OCI-LY1 (cell line): ENCODE data around the gene UPK3B.
"Not testable (repeated sequence)": the region's sequence is repeated elsewhere in the genome, so short reads cannot be mapped to it uniquely, and the experiment has no call there.

ENCODE experiments used
- H2AFZ ChIP-seq: fragments of 200-600 bp; sonication (generic), shearing (Covaris generic); 2 replicates; pipeline ENCODE4 v1.6.0; 2014; ENCODE audit warnings: antibody characterized with exemption, mild to moderate bottlenecking, low read length
- H3F3A ChIP-seq: fragments of 200-600 bp; sonication (generic), shearing (Covaris generic); 2 replicates; pipeline ENCODE4 v1.6.0; 2014; ENCODE audit warnings: mild to moderate bottlenecking, antibody characterized with exemption, low read length, moderate library complexity; ENCODE audit not compliant: insufficient read depth
- H3K27ac ChIP-seq: fragments of 200-600 bp; sonication (generic); 2 replicates; pipeline ENCODE4 v1.5.1; 2014; ENCODE audit warnings: low read length, mixed run types, mild to moderate bottlenecking, low read depth; ENCODE audit not compliant: poor library complexity, severe bottlenecking
- H3K27me3 ChIP-seq: fragments of 200-600 bp; sonication (generic); 2 replicates; pipeline ENCODE4 v1.6.0; 2014; ENCODE audit warnings: antibody characterized with exemption, mild to moderate bottlenecking, low read length, moderate library complexity; ENCODE audit not compliant: insufficient read depth
- H3K36me3 ChIP-seq: fragments of 200-600 bp; sonication (generic); 2 replicates; pipeline ENCODE4 v1.6.1; 2014; ENCODE audit warnings: mild to moderate bottlenecking, antibody characterized with exemption, low read length, moderate library complexity, mixed read lengths; ENCODE audit not compliant: insufficient read depth
- H3K4me1 ChIP-seq: fragments of 200-600 bp; sonication (generic); 2 replicates; pipeline ENCODE4 v1.5.1; 2014; ENCODE audit warnings: mild to moderate bottlenecking, low read length, moderate library complexity; ENCODE audit not compliant: insufficient read depth, severe bottlenecking
- H3K4me2 ChIP-seq: fragments of 200-600 bp; sonication (generic), shearing (Covaris generic); 2 replicates; pipeline ENCODE4 v1.6.1; 2014; ENCODE audit warnings: low read length
- H3K4me3 ChIP-seq: fragments of 200-600 bp; sonication (generic); 2 replicates; pipeline ENCODE4 v1.5.1; 2014; ENCODE audit warnings: low read length, low read depth, mild to moderate bottlenecking, mixed read lengths; ENCODE audit not compliant: poor library complexity, severe bottlenecking
- H3K79me2 ChIP-seq: fragments of 200-600 bp; shearing (Covaris generic); 2 replicates; pipeline ENCODE4 v1.6.1; 2016; ENCODE audit warnings: mixed run types, low read length, mixed read lengths; ENCODE audit not compliant: insufficient read depth
- H3K9ac ChIP-seq: fragments of 200-600 bp; sonication (generic), shearing (Covaris generic); 2 replicates; pipeline ENCODE4 v1.6.1; 2014; ENCODE audit warnings: mild to moderate bottlenecking, low read length, mixed read lengths
- H3K9me2 ChIP-seq: fragments of 200-600 bp; sonication (generic), shearing (Covaris generic); 2 replicates; pipeline ENCODE4 v1.6.1; 2014; ENCODE audit warnings: low read depth, mild to moderate bottlenecking, low read length, mixed read lengths
- H3K9me3 ChIP-seq: fragments of 200-600 bp; shearing (Covaris generic); 2 replicates; pipeline ENCODE4 v1.6.1; 2014; ENCODE audit warnings: low read length, mixed read lengths
- H4K20me1 ChIP-seq: fragments of 200-600 bp; sonication (generic), shearing (Covaris generic); 2 replicates; pipeline ENCODE4 v1.6.0; 2016; ENCODE audit warnings: mild to moderate bottlenecking, low read length; ENCODE audit not compliant: insufficient read depth
- EZH2 ChIP-seq: fragments of 200-600 bp; sonication (generic), shearing (Covaris generic); IDR thresholded peaks from 2 replicates; pipeline ENCODE4 v1.8.0; 2017; ENCODE audit warnings: borderline replicate concordance, mixed run types, mild to moderate bottlenecking, antibody characterized with exemption, low read length, moderate library complexity, mixed read lengths
- TF ChIP-seq, protein P1 (sequence below): fragments of 200-600 bp; sonication (generic), shearing (Covaris generic); IDR thresholded peaks from 2 replicates; pipeline ENCODE4 v1.5.1; 2017; ENCODE audit warnings: mild to moderate bottlenecking, antibody characterized with exemption, low read length, moderate library complexity, mixed read lengths

UPK3B gene

DNA sequence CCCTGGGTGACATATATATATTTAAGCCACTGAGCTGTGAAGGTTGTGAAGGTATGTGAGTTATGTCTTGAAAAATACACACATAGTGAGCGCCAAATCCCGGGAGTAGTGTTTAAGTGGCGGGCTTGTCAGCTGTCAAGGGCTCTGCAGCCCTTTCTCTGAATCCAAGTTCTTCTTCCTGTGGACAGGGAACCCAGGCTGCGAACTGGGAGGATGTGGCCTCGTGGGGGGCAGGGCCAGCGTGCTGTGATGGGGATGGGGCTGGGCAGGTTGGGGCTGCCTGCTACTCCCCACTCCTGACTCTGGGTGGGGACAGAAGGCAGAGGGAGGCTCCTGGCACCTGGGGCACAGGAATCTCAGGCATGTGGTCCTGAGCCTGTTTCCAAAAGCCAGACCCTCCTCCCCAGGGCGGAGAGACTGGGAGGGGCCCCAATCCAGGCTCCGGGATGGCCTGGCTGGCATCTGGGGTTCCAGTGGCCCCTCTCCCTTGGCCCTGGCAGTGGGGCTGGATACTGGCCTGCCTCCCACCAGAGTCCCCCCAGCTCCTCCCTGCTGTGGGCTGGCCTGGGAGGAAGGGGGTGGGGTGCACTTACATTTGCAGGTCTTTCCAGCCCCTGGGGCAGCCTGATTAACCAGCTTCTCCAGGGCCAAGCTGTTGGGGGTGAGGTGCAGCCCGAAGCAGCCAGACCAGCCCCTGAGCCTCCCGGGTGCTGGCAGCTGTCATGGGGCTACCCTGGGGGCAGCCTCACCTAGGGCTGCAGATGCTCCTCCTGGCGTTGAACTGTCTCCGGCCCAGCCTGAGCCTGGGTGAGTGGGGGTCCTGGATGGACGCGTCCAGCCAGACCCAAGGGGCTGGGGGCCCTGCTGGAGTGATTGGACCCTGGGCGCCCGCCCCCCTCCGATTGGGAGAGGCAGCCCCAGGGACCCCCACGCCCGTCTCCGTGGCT, at the start of gene UPK3B:
Gene UPK3B, plus strand, starts transcription at position 622 of the 947 bp plus-strand sequence. Its CDS starts 101 bp downstream, at position 723.
- Histone ChIP-seq H3K27ac (no peak within 1 kb of the TSS), H3K9me2 (no peaks in the 10 kb centered on the region), H4K20me1 (no peaks in the 10 kb centered on the region), H3K36me3 (peaks cover 3% of the 10 kb centered on the region; the same call in 1 of the 2 replicates), H3K27me3 (0 out of 2 replicates have a peak, but pooled peaks cover 6% of the 10 kb centered on the region), H3K4me3 (no peak within 1 kb of the TSS), H3K9me3 (no peaks in the 10 kb centered on the region), H3F3A (no peaks in the 10 kb centered on the region), H3K9ac (no peak within 1 kb of the TSS), H3K4me1 (no peaks in the 10 kb centered on the region), H2AFZ (no peak within 1 kb of the TSS), H3K79me2 (no peaks in the 10 kb centered on the region), H3K4me2 (no peak within 1 kb of the TSS)
- TF ChIP-seq EZH2 = no peak
- TF ChIP-seq, protein P1, sequence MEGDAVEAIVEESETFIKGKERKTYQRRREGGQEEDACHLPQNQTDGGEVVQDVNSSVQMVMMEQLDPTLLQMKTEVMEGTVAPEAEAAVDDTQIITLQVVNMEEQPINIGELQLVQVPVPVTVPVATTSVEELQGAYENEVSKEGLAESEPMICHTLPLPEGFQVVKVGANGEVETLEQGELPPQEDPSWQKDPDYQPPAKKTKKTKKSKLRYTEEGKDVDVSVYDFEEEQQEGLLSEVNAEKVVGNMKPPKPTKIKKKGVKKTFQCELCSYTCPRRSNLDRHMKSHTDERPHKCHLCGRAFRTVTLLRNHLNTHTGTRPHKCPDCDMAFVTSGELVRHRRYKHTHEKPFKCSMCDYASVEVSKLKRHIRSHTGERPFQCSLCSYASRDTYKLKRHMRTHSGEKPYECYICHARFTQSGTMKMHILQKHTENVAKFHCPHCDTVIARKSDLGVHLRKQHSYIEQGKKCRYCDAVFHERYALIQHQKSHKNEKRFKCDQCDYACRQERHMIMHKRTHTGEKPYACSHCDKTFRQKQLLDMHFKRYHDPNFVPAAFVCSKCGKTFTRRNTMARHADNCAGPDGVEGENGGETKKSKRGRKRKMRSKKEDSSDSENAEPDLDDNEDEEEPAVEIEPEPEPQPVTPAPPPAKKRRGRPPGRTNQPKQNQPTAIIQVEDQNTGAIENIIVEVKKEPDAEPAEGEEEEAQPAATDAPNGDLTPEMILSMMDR = no peak

DNA sequence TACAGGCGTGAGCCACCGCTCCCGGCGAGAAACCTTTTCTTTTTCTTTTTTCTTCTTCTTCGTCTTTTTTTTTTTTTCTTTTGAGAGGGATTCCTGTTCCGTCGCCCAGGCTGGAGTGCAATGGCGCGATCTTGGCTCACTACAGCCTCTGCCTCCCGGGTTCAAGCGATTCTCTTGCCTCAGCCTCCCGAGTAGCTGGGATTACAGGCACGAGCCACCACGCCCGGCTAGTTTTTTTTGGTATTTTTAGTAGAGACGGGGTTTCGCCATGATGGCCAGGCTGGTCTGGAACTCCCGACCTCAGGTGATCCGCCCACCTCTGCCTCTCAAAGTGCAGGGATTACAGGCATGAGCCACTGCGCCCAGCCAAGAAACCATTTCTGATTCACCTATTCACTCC, 49.6 kb upstream of the UPK3B start:
- not testable (repeated sequence) for H3K79me2 ChIP-seq, H3K4me1 ChIP-seq, H3F3A ChIP-seq, H4K20me1 ChIP-seq, H3K9me3 ChIP-seq, H3K36me3 ChIP-seq, H3K27me3 ChIP-seq, H3K4me3 ChIP-seq, H3K4me2 ChIP-seq, H3K9me2 ChIP-seq, H3K9ac ChIP-seq, H3K27ac ChIP-seq, H2AFZ ChIP-seq

DNA sequence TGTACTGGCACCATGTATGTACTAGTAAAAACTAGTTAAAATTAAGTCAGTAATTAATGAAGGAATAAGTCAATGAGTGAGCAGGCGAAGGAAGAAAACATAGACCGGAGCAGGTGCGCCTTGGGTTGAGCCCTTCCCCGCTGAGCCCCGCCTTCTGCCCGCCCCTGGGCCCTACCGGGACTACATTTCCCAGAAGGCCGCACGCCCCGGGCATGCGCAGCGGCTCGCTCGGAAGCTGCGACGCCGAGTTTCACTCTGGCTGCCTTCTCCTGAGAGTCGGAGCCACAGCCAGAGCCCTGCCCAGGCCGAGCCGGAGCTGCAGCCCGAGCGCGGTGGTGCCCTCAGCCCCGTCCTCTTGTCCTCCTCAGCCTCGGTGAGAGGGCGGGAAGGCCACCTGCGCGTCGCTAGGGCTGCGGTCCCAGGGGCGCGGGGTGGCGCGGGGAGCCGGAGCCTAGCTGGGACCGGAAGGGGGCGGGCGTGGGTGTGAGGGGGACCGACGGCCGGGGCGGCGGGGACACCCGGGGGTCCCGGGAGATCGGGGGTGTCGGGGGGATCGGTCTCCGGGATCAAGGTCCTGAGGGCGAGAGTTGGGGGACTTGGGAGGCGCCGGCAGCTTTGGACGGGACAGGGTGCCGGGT, 48.8 kb upstream of the UPK3B start, which contains the start of gene DTX2:
Gene DTX2, plus strand, starts transcription at position 246 of the 638 bp plus-strand sequence. CDS start 18,801 bp downstream, outside the sequence.
- H3K27me3 ChIP-seq, H3K4me1 ChIP-seq, H3K9me3 ChIP-seq, H3K27ac ChIP-seq, H3K9me2 ChIP-seq, H2AFZ ChIP-seq, H3F3A ChIP-seq, H3K36me3 ChIP-seq, H4K20me1 ChIP-seq, H3K4me2 ChIP-seq, H3K79me2 ChIP-seq: not testable (repeated sequence)
- peak within 1 kb of the TSS; percentile 58 for H3K4me3 ChIP-seq
- H3K9ac ChIP-seq = peak within 1 kb of the TSS; percentile 45; the same call in 1 of the 2 replicates

DNA sequence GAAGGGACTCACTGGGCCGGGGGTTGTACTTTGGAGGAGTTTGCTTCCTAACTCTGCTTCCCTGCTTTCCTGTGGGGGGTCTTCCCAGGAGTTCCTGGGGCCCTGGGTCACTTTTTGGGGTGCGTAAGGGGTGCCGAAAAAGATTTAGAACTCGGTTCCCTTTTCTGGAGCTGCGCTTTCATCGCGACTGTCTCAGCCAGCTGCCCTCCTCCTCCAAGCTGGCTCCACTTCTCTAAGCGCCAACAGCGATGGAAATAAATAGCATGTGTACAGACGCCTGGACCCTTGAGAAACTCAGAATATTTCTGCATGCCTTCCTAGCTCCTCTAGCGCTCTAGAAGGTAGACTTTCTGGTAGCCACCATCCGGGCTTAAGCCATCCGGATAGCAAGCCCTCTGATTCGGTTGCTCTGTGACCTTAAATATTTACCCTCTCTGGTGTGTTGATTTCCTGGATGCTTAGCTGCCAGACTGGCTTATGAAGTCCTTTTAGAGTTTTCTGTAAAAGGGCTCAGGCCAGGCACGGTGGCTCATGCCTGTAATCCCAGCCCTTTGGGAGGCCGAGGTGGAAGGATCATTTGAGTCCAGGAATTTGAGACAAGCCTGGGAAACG, 48.0 kb upstream of the UPK3B start:
- H3K9me2 ChIP-seq, H3K36me3 ChIP-seq, H3K4me1 ChIP-seq, H4K20me1 ChIP-seq, H3K9ac ChIP-seq, H3F3A ChIP-seq, H3K9me3 ChIP-seq, H3K4me3 ChIP-seq, H3K27ac ChIP-seq, H3K27me3 ChIP-seq, H3K79me2 ChIP-seq, H2AFZ ChIP-seq, H3K4me2 ChIP-seq: not testable (repeated sequence)

DNA sequence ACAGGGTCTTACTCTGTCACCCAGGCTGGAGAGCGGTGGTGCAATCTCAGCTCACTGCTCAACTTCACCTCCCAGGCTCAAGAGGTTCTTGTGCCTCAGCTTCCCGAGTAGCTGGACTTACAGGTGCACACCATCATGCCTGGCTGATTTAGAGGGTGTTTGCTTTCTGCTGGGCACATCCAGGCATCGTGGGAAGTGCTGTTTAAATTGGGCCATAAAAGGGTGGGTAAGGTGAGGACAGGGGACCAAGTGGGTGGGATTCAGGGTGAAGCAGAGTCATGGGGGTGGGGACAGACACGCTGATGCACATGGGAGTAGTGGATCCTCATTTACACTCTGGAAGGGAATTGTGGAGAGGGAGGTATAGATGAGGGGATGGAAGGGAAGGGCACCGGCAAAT, 45.4 kb upstream of the UPK3B start:
- not testable (repeated sequence) for H3K27me3 ChIP-seq, H2AFZ ChIP-seq, H3F3A ChIP-seq, H3K4me1 ChIP-seq, H3K4me2 ChIP-seq, H4K20me1 ChIP-seq, H3K79me2 ChIP-seq, H3K4me3 ChIP-seq, H3K36me3 ChIP-seq, H3K27ac ChIP-seq, H3K9ac ChIP-seq, H3K9me3 ChIP-seq, H3K9me2 ChIP-seq

DNA sequence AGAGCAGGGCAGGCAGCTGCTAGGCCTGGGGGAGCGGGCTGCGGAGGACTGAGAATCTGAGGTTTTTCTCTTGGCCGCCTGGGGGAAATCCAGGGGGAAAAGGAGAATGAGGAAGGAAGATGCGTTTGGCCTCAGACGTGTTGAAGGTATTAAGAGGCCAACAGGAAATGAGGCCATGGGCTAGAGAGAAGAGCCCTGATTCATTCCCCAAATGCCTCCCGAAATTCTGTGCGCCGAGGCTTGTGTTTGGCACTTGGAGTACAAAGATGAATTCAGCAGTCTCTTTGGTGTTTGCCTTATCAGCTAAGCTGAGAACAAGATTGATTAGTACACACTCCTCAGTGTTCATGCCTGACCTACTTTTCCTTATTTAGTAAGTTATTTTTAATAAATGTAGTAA, 44.4 kb upstream of the UPK3B start:
- H2AFZ ChIP-seq, H3K79me2 ChIP-seq, H3K9me2 ChIP-seq, H3K4me1 ChIP-seq, H3K27ac ChIP-seq, H3K9me3 ChIP-seq, H3K4me2 ChIP-seq, H3K36me3 ChIP-seq, H3K27me3 ChIP-seq, H3F3A ChIP-seq, H3K4me3 ChIP-seq, H4K20me1 ChIP-seq, H3K9ac ChIP-seq: not testable (repeated sequence)
